Tracheal epithelial cell (primary cell): ENCODE measurements around the gene ARHGAP44. TPM values are rescaled to one million over a fixed set of nuclear protein-coding genes. Genes with fewer than 3 reads are reported as not detected.

ENCODE experiments used
- total RNA-seq: library from RNA; depleted of rRNA; stranded (reverse); fragments of >200 nt; gene quantifications from 2 replicates; pipeline ENCODE4 v1.2.1, GENCODE V29; 2014

ARHGAP44 gene
- 0.64 and 1.2 TPM in 2 replicates for total RNA-seq

GRCh38 chr17:12789481-12790248, at the start of gene ARHGAP44:
Gene ARHGAP44 (plus strand): TSS chr17:12789498. CDS start chr17:12789839, 341 bp downstream.

GRCh38 chr17:13017655-13018459, 228.6 kb downstream of the ARHGAP44 start, which contains the start of gene ELAC2:
Gene ELAC2 (minus strand): TSS chr17:13018027. CDS start chr17:13017947, 80 bp downstream.

Other genes with a start within 250 kb of the ARHGAP44 start
- gene MYOCD, start 123.6 kb upstream of the ARHGAP44 start, total RNA-seq: under 0.01 TPM in 1 of 2 replicates, not detected in the other
- gene ELAC2, start 228.5 kb downstream of the ARHGAP44 start, total RNA-seq: 59.3 and 80.0 TPM in 2 replicates